ENCODE results near the gene PEAR1.

GRCh38 chr1:156936721-156937220 is 43.3 kb downstream of the PEAR1 start:
- TF ChIP-seq, protein P1, sequence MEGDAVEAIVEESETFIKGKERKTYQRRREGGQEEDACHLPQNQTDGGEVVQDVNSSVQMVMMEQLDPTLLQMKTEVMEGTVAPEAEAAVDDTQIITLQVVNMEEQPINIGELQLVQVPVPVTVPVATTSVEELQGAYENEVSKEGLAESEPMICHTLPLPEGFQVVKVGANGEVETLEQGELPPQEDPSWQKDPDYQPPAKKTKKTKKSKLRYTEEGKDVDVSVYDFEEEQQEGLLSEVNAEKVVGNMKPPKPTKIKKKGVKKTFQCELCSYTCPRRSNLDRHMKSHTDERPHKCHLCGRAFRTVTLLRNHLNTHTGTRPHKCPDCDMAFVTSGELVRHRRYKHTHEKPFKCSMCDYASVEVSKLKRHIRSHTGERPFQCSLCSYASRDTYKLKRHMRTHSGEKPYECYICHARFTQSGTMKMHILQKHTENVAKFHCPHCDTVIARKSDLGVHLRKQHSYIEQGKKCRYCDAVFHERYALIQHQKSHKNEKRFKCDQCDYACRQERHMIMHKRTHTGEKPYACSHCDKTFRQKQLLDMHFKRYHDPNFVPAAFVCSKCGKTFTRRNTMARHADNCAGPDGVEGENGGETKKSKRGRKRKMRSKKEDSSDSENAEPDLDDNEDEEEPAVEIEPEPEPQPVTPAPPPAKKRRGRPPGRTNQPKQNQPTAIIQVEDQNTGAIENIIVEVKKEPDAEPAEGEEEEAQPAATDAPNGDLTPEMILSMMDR (IDR thresholded peaks at IDR 0.05) = no peak
- TF ChIP-seq POLR2A (IDR thresholded peaks at IDR 0.05) = no peak
- no peak for TF ChIP-seq POLR2AphosphoS5 (IDR thresholded peaks at IDR 0.05)
- no peak for TF ChIP-seq EP300 (IDR thresholded peaks at IDR 0.05)
